ENCODE results near the gene TJAP1.
A peak's percentile ranks its signal among the peaks of the same experiment; 100 is the strongest.

DNA sequence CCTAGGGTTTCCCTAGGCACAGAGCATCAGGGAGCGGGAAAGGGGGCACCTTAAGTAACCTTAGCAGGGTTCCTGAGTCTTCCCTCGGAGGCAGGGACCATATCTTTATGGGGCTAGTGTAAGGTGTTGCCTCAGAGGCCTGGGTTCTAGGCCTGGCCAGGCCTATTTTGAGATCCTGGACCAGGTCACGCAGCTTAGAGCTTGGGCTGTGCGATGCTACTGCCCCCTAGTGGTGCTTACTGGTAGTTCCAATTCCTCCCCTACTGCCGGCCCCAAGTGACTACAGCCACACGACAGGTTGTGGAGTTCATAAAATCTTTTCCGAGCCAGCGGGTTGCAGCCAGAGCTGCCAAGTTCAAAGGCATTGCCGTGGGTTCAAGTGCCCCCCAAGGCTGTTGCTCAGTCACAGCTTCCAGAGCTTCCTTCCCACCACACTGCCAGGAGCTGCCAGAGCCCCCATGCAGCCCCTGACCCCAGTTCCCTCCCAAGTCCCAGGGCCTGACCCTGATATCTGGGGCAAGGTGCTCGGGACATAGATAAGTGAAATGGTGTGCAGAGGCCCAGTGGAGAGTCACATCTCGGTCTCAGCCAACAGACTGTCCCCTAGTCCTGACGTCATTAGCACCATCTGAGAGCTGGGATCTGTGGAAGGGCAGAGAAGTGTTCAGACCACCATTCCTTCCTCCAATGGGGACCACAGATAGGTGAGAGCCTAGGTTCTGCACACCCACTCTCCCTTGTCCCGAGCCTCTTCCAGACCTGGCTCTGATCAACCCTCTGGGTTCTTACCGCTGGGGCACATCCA is 29.5 kb downstream of the TJAP1 start:
- TF ChIP-seq, protein P1, sequence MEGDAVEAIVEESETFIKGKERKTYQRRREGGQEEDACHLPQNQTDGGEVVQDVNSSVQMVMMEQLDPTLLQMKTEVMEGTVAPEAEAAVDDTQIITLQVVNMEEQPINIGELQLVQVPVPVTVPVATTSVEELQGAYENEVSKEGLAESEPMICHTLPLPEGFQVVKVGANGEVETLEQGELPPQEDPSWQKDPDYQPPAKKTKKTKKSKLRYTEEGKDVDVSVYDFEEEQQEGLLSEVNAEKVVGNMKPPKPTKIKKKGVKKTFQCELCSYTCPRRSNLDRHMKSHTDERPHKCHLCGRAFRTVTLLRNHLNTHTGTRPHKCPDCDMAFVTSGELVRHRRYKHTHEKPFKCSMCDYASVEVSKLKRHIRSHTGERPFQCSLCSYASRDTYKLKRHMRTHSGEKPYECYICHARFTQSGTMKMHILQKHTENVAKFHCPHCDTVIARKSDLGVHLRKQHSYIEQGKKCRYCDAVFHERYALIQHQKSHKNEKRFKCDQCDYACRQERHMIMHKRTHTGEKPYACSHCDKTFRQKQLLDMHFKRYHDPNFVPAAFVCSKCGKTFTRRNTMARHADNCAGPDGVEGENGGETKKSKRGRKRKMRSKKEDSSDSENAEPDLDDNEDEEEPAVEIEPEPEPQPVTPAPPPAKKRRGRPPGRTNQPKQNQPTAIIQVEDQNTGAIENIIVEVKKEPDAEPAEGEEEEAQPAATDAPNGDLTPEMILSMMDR (optimal IDR thresholded peaks at IDR 0.05 in 1 of 3, IDR thresholded peaks at IDR 0.05 in 1 of 3, conservative IDR thresholded peaks at IDR 0.05 in 1 of 3; ENCODE audit: extremely low read depth in 1 of 3, insufficient read depth in 2 of 3, low read length in 3 of 3), result peak in 2 of 3 experiments; percentile 92 to 96
- no peak for TF ChIP-seq EZH2 (IDR thresholded peaks at IDR 0.05; ENCODE audit: low read length)

Measured in keratinocyte (primary cell).